ENCODE measurements around the gene RNF151.

DNA sequence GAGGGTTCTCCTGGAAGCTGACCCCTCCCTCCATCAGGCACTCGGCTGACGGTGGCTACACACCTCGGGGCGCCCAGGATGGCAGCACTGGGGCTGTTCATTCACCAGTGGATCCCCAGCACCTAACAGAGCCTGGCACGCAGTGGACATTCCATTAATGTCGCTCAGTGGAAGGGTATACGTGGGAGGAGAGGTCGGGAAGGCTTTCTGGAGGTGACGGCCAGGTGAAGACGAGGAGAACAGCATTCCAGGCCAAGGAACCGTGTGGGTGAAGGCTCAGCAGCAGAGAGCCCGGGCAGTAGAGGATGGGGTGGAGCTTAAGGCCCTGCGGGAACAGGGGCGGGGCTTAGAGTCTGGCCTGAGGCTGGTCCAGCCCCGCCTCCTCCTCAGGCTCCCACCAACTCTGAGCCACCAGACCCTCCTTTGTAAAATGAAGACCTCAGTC lies 45.9 kb upstream of the RNF151 start:
- TF ChIP-seq CTCF (conservative IDR thresholded peaks at IDR 0.05 in 1 of 2, IDR thresholded peaks at IDR 0.05 in 1 of 2; ENCODE audit: low read depth in 1 of 2, low read length in 2 of 2), result no peak
- TF ChIP-seq EZH2 (IDR thresholded peaks at IDR 0.05; ENCODE audit: low read length, missing control alignments), result peak; percentile 67
